ENCODE measurements around the gene TAB2.

The TAB2 gene

GRCh38 chr6:149450679-149451375 is 133.3 kb downstream of the TAB2 start:
- WGBS (ENCODE audit: extremely low coverage, insufficient coverage, insufficient read length), result no CpG with 5 or more reads among the region's 89 CpGs

GRCh38 chr6:149451376-149452036 is 134.0 kb downstream of the TAB2 start:
- Histone ChIP-seq H3K14ac (ENCODE audit: low read length) (no peak overlapping the region), H3K4me3 (ENCODE audit: low read depth, low read length) (no peak overlapping the region), H2BK5ac (ENCODE audit: low read depth, low read length, poor library complexity) (no peak overlapping the region), H4K12ac (ENCODE audit: low read depth, low read length) (no peak overlapping the region), H3K4me1 (ENCODE audit: control insufficient read depth in 1 of 2, insufficient read depth in 2 of 2, low read length in 2 of 2) (peaks cover 11 to 13% of the 10 kb centered on the region in 2 experiments), H3K18ac (ENCODE audit: low read length) (no peak overlapping the region), H3K9ac (ENCODE audit: low read length) (no peak overlapping the region), H3K4ac (ENCODE audit: low read depth, low read length) (no peak overlapping the region), H3K23ac (ENCODE audit: low read length) (peak overlapping the region; percentile 10), H3K79me1 (ENCODE audit: low read length) (no peaks in the 10 kb centered on the region), H3K27ac (ENCODE audit: low read depth, low read length) (no peak overlapping the region), H3K9me3 (ENCODE audit: insufficient read depth, low read depth, low read length) (peaks cover 4% of the 10 kb centered on the region), H2AK5ac (ENCODE audit: low read length) (no peak overlapping the region), H3K4me2 (ENCODE audit: low read length) (peak overlapping the region; percentile 91), H2BK120ac (ENCODE audit: insufficient read depth, low read length, poor library complexity) (no peak overlapping the region), H3K36me3 (ENCODE audit: control insufficient read depth in 1 of 2, insufficient read depth in 2 of 2, low read length in 2 of 2) (no peaks in the 10 kb centered on the region), H3K79me2 (ENCODE audit: control insufficient read depth, insufficient read depth, low read length, poor library complexity) (no peaks in the 10 kb centered on the region), H2AFZ (ENCODE audit: insufficient read depth, low read length, poor library complexity) (peak overlapping the region; percentile 62), H3K27me3 (ENCODE audit: insufficient read depth, low read length) (peaks cover 24% of the 10 kb centered on the region), H4K91ac (ENCODE audit: low read depth, low read length) (no peak overlapping the region), H4K8ac (ENCODE audit: low read depth, low read length) (no peak overlapping the region), H2BK12ac (ENCODE audit: low read length) (no peak overlapping the region)
- WGBS (ENCODE audit: extremely low coverage, insufficient coverage, insufficient read length), result no CpG with 5 or more reads among the region's 47 CpGs
- DNase-seq, result no peak

More at GRCh38 chr6:149450679-149451375, 133.3 kb downstream of the TAB2 start:
- Histone ChIP-seq H3K14ac (ENCODE audit: low read length) (no peak overlapping the region), H3K79me2 (ENCODE audit: control insufficient read depth, insufficient read depth, low read length, poor library complexity) (no peaks in the 10 kb centered on the region), H3K9me3 (ENCODE audit: insufficient read depth, low read depth, low read length) (peaks cover 4% of the 10 kb centered on the region), H3K4me1 (ENCODE audit: control insufficient read depth in 1 of 2, insufficient read depth in 2 of 2, low read length in 2 of 2) (peaks cover 11 to 13% of the 10 kb centered on the region in 2 experiments), H3K4ac (ENCODE audit: low read depth, low read length) (no peak overlapping the region), H3K23ac (ENCODE audit: low read length) (no peak overlapping the region), H2BK12ac (ENCODE audit: low read length) (no peak overlapping the region), H3K27me3 (ENCODE audit: insufficient read depth, low read length) (peaks cover 24% of the 10 kb centered on the region), H2BK5ac (ENCODE audit: low read depth, low read length, poor library complexity) (no peak overlapping the region), H3K4me3 (ENCODE audit: low read depth, low read length) (peak overlapping the region; percentile 66), H4K8ac (ENCODE audit: low read depth, low read length) (no peak overlapping the region), H3K9ac (ENCODE audit: low read length) (no peak overlapping the region), H3K79me1 (ENCODE audit: low read length) (no peaks in the 10 kb centered on the region), H2BK120ac (ENCODE audit: insufficient read depth, low read length, poor library complexity) (no peak overlapping the region), H2AK5ac (ENCODE audit: low read length) (no peak overlapping the region), H3K27ac (ENCODE audit: low read depth, low read length) (no peak overlapping the region), H2AFZ (ENCODE audit: insufficient read depth, low read length, poor library complexity) (peak overlapping the region; percentile 47), H4K91ac (ENCODE audit: low read depth, low read length) (no peak overlapping the region), H3K18ac (ENCODE audit: low read length) (no peak overlapping the region), H3K36me3 (ENCODE audit: control insufficient read depth in 1 of 2, insufficient read depth in 2 of 2, low read length in 2 of 2) (no peaks in the 10 kb centered on the region), H3K4me2 (ENCODE audit: low read length) (peak overlapping the region; percentile 91), H4K12ac (ENCODE audit: low read depth, low read length) (no peak overlapping the region)
- peak in 1 of 2 donors; percentile 28 for DNase-seq

GRCh38 chr6:149452037-149452939 is 134.8 kb downstream of the TAB2 start:
- Histone ChIP-seq H3K23ac (ENCODE audit: low read length) (no peak overlapping the region), H3K27ac (ENCODE audit: low read depth, low read length) (no peak overlapping the region), H4K91ac (ENCODE audit: low read depth, low read length) (no peak overlapping the region), H2BK120ac (ENCODE audit: insufficient read depth, low read length, poor library complexity) (no peak overlapping the region), H3K79me1 (ENCODE audit: low read length) (no peaks in the 10 kb centered on the region), H2AFZ (ENCODE audit: insufficient read depth, low read length, poor library complexity) (no peak overlapping the region), H3K27me3 (ENCODE audit: insufficient read depth, low read length) (peaks cover 24% of the 10 kb centered on the region), H3K79me2 (ENCODE audit: control insufficient read depth, insufficient read depth, low read length, poor library complexity) (no peaks in the 10 kb centered on the region), H3K4ac (ENCODE audit: low read depth, low read length) (no peak overlapping the region), H3K4me2 (ENCODE audit: low read length) (no peak overlapping the region), H3K36me3 (ENCODE audit: control insufficient read depth in 1 of 2, insufficient read depth in 2 of 2, low read length in 2 of 2) (no peaks in the 10 kb centered on the region), H3K14ac (ENCODE audit: low read length) (no peak overlapping the region), H3K18ac (ENCODE audit: low read length) (no peak overlapping the region), H3K9me3 (ENCODE audit: insufficient read depth, low read depth, low read length) (peaks cover 4% of the 10 kb centered on the region), H3K4me1 (ENCODE audit: control insufficient read depth in 1 of 2, insufficient read depth in 2 of 2, low read length in 2 of 2) (peaks cover 11 to 13% of the 10 kb centered on the region in 2 experiments), H2BK12ac (ENCODE audit: low read length) (no peak overlapping the region), H3K9ac (ENCODE audit: low read length) (no peak overlapping the region), H3K4me3 (ENCODE audit: low read depth, low read length) (no peak overlapping the region), H2BK5ac (ENCODE audit: low read depth, low read length, poor library complexity) (no peak overlapping the region), H4K12ac (ENCODE audit: low read depth, low read length) (no peak overlapping the region), H4K8ac (ENCODE audit: low read depth, low read length) (no peak overlapping the region), H2AK5ac (ENCODE audit: low read length) (no peak overlapping the region)
- DNase-seq, result no peak
- WGBS (ENCODE audit: extremely low coverage, insufficient coverage, insufficient read length), result no CpG with 5 or more reads among the region's 13 CpGs

GRCh38 chr6:149453597-149454345 is 136.3 kb downstream of the TAB2 start:
- Histone ChIP-seq H3K4ac (ENCODE audit: low read depth, low read length) (no peak overlapping the region), H3K79me1 (ENCODE audit: low read length) (no peaks in the 10 kb centered on the region), H3K4me1 (ENCODE audit: control insufficient read depth in 1 of 2, insufficient read depth in 2 of 2, low read length in 2 of 2) (peaks cover 11 to 13% of the 10 kb centered on the region in 2 experiments), H3K36me3 (ENCODE audit: control insufficient read depth in 1 of 2, insufficient read depth in 2 of 2, low read length in 2 of 2) (no peaks in the 10 kb centered on the region), H2BK5ac (ENCODE audit: low read depth, low read length, poor library complexity) (no peak overlapping the region), H3K4me2 (ENCODE audit: low read length) (no peak overlapping the region), H4K8ac (ENCODE audit: low read depth, low read length) (no peak overlapping the region), H4K12ac (ENCODE audit: low read depth, low read length) (no peak overlapping the region), H2AK5ac (ENCODE audit: low read length) (no peak overlapping the region), H3K23ac (ENCODE audit: low read length) (no peak overlapping the region), H3K18ac (ENCODE audit: low read length) (no peak overlapping the region), H3K27ac (ENCODE audit: low read depth, low read length) (no peak overlapping the region), H3K27me3 (ENCODE audit: insufficient read depth, low read length) (peaks cover 24% of the 10 kb centered on the region), H3K9ac (ENCODE audit: low read length) (no peak overlapping the region), H2BK120ac (ENCODE audit: insufficient read depth, low read length, poor library complexity) (no peak overlapping the region), H2BK12ac (ENCODE audit: low read length) (no peak overlapping the region), H3K9me3 (ENCODE audit: insufficient read depth, low read depth, low read length) (peaks cover 4% of the 10 kb centered on the region), H3K79me2 (ENCODE audit: control insufficient read depth, insufficient read depth, low read length, poor library complexity) (no peaks in the 10 kb centered on the region), H4K91ac (ENCODE audit: low read depth, low read length) (no peak overlapping the region), H3K14ac (ENCODE audit: low read length) (no peak overlapping the region), H2AFZ (ENCODE audit: insufficient read depth, low read length, poor library complexity) (no peak overlapping the region), H3K4me3 (ENCODE audit: low read depth, low read length) (no peak overlapping the region)
- WGBS (ENCODE audit: extremely low coverage, insufficient coverage, insufficient read length), result no CpG with 5 or more reads among the region's 6 CpGs
- DNase-seq, result no peak

Measured in trophoblast cell (in vitro differentiated cells and primary cell).